Ishikawa (cell line): ENCODE data around the gene TMEM131.

Source experiments
- CREB1 ChIP-seq: IDR thresholded peaks from 2 replicates; pipeline ENCODE4 v1.6.1; 2012; ENCODE audit warnings: low read depth
- FOXM1 ChIP-seq: IDR thresholded peaks from 2 replicates; pipeline ENCODE4 v1.6.1; 2012; ENCODE audit warnings: low read depth, borderline replicate concordance
- REST ChIP-seq: IDR thresholded peaks from 2 replicates; pipeline ENCODE4 v1.6.1; 2012; ENCODE audit warnings: low read depth, mild to moderate bottlenecking
- TF ChIP-seq, protein P1 (sequence below): IDR thresholded peaks from 2 replicates; pipeline ENCODE4 v1.6.1; 2012

- TF ChIP-seq REST (no peak), CREB1 (no peak), FOXM1 (no peak)
- TF ChIP-seq, protein P1, sequence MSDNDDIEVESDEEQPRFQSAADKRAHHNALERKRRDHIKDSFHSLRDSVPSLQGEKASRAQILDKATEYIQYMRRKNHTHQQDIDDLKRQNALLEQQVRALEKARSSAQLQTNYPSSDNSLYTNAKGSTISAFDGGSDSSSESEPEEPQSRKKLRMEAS, result no peak
Measured at GRCh38 chr2:97727296-97727695, 268.5 kb downstream of the TMEM131 start.
